Stimulated activated CD4-positive, alpha-beta T cell treated with anti-CD3 and anti-CD28 coated beads, Interleukin-2, amount 100 ng/mL, for 24 hours (primary cell): ENCODE results near the gene GRIN2A.

Source experiments
- DNase-seq, 2 donors: peaks; one replicate each; pipeline ENCODE4 v3.0.0-alpha.2; 2020

GRIN2A gene

DNA sequence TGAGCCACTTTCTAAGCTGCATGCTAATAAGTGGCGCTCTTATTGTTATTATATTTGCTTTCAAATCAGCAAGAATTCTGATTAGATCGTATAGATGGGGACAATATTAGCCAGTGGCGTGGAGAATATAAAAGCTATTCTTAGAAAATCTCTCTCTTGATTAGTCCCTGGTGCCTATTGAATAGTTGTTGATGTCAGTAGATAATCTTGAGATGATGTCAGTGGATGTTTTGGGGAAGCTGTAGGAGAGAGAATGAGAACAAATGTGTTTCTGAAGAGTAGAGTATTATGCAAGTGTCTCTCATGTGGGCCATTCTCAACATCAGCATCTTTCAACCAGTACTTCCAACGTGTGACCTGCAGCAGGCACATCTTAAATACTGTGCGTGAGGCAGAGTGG, 445.7 kb downstream of the GRIN2A start:
- no peak for DNase-seq

GRCh38 chr16:9723136-9723535, 459.1 kb downstream of the GRIN2A start:
- DNase-seq: no peak

DNA sequence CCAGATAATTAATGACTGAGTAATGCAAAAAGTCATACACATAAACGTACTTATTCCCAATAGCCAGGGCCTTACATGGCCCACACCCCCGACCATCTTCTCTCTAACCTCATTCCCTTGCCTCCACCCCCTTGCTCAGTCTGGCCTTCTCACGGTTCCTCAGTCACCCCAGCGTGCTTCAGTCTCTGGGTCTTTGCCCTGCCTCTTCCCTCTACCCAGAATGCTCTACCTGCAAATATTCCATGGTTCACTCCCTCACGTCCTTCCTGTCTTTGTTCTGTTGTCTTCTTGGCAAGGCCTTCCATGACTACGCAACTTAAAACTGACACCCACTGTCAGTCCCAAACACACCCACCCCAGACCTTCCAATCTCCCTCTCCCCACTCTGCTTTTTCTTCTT, 468.3 kb downstream of the GRIN2A start:
- DNase-seq: no peak

DNA sequence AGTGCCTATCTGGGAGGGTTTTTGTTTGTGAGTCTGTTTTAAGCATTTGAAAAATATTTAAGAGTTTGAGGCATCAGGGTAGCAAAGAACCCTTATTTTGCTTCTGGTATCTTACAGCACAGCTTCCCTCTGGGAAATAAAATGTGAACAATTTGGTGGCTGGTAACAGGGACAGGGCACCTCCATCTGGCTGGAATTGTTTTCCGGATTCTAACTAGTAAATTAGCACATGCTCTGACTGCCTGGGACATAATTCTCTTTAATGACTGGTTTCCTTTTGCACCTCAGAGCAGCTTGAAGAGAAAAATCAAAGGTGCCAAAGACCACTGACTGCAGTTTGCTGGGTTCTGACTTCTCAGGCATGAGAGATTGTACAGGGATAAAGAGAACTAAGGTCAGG, 469.1 kb downstream of the GRIN2A start:
- DNase-seq: no peak

DNA sequence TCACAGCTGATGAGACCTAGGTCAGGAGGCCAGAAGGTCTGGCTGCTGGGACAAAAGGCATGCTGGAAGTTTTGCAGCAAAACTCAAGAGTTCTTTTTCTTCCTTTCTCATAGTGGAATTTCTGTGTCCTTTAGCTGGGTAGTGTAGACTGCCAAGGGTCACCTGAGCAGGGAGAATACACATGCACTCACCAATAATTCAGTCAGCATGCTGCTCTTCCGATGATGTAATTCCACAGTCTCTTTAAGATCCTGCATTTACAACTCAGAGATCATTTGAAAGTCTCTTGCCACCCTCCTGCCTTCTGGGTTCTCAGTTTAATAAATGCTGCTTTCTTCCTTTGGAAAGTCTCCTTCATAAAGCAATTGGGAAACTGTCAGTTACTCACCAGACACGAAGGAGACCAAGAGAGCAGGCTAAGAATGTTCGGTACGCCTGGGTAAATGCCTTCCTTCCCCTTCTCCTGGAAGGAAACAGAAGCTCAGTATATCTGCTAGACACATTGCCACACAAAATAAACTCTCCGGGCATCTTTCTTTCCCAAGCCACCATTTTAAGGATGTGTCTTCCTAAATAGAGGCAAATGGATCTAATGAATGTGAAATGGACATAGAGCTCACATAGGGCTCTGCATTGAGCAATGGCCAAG, 473.1 kb downstream of the GRIN2A start:
- DNase-seq: no peak

DNA sequence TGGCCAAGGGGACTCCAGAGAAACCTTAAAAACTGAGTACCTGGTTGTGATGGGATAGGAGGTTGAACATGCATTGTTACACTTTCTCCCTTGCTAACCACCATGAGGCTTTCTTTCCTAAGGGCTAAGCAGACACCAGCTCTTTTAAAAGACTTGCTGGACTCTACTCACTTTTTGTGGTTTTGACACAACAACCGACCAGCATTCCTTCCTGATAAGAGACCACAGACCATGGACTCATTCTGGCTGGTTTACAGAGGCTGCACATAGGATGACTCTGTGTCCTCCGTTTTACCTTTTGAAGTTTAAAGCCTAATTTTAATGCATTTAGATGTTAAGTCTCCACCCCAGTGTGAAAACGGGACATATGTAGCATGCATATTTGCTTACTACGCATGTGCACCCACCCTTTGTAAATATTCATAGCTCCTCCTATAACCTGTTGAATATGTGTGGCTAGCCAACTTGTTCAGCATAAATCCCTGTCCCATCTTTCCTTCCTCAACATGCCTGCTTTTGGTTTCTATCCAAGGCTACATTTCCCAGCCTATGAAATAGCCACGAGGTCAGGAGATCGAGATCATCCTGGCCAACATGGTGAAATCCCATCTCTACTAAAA, 475.9 kb downstream of the GRIN2A start:
- DNase-seq: no peak

DNA sequence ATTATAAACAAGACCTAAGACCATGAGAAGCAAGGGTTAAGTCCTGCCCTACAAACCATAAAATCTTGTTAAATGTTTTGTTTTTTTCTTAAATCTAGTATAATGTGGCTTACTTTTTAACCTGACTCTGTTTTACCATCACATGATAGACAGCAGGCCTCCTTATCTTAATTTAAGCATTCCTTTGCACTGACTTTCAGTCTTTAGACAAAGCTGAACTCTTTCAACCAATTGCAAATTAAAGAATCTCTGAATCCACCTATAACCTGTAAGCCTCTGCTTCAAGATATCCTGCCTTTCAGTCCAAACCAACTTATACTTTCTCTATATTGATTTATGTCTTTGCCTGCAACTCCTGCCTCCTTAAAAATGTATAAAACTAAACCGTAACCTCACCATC, 478.5 kb downstream of the GRIN2A start:
- no peak for DNase-seq
